Left hindlimb (tissue), 1 donor: ENCODE data around the gene KDM7A.
"Not testable (repeated sequence)": the region's sequence is repeated elsewhere in the genome, so short reads cannot be mapped to it uniquely, and the experiment has no call there.

Experiments used
- DNase-seq: peaks from one replicate; pipeline ENCODE4 v3.0.0-alpha.2; 2018

KDM7A gene

GRCh38 chr7:140156460-140157080, 20.2 kb downstream of the KDM7A start:
- no peak for DNase-seq

GRCh38 chr7:140155428-140155827, 21.4 kb downstream of the KDM7A start:
- no peak for DNase-seq

GRCh38 chr7:140153666-140154161, 23.1 kb downstream of the KDM7A start:
- no peak for DNase-seq

GRCh38 chr7:140146574-140146973, 30.2 kb downstream of the KDM7A start:
- DNase-seq: no peak

- DNase-seq: no peak
These were observed 31.1 kb downstream of the KDM7A start for GRCh38 chr7:140145709-140146108.

- DNase-seq: no peak
These were observed 32.0 kb downstream of the KDM7A start for GRCh38 chr7:140144821-140145220.

GRCh38 chr7:140143997-140144396, 32.8 kb downstream of the KDM7A start:
- DNase-seq: no peak

GRCh38 chr7:140142031-140142430, 34.8 kb downstream of the KDM7A start:
- DNase-seq: no peak

GRCh38 chr7:140141256-140141655, 35.5 kb downstream of the KDM7A start:
- DNase-seq: no peak

GRCh38 chr7:140137078-140137477, 39.7 kb downstream of the KDM7A start:
- no peak for DNase-seq

- DNase-seq: no peak
These were observed 40.7 kb downstream of the KDM7A start for GRCh38 chr7:140136073-140136472.

- no peak for DNase-seq
These were observed 42.7 kb downstream of the KDM7A start for GRCh38 chr7:140134039-140134438.

- no peak for DNase-seq
These were observed 49.2 kb downstream of the KDM7A start for GRCh38 chr7:140127360-140128127.

- no peak for DNase-seq
These were observed 50.2 kb downstream of the KDM7A start for GRCh38 chr7:140126435-140127034.

GRCh38 chr7:140122965-140123364, 53.8 kb downstream of the KDM7A start:
- DNase-seq: no peak

- DNase-seq: no peak
These were observed 55.5 kb downstream of the KDM7A start for GRCh38 chr7:140121326-140121725.

- not testable (repeated sequence) for DNase-seq
These were observed 62.0 kb downstream of the KDM7A start for GRCh38 chr7:140114817-140115216.

- not testable (repeated sequence) for DNase-seq
These were observed 68.0 kb downstream of the KDM7A start for GRCh38 chr7:140108777-140109176.

GRCh38 chr7:140096459-140096858, 80.3 kb downstream of the KDM7A start:
- DNase-seq: no peak

- no peak for DNase-seq
These were observed 83.4 kb downstream of the KDM7A start for GRCh38 chr7:140093375-140093774.

GRCh38 chr7:140085447-140085846, 91.3 kb downstream of the KDM7A start:
- DNase-seq: no peak

- no peak for DNase-seq
These were observed 91.8 kb downstream of the KDM7A start for GRCh38 chr7:140084972-140085371.

GRCh38 chr7:140084142-140084655, 92.6 kb downstream of the KDM7A start:
- DNase-seq: no peak

- DNase-seq: no peak
These were observed 94.0 kb downstream of the KDM7A start for GRCh38 chr7:140082770-140083169.
